Peyer's patch (tissue), 4 donors: ENCODE measurements around the gene OPA1.

Experiments used
- CTCF ChIP-seq, 6 experiments: fragments of 450-650 bp in 4 of 6; fragments of 200-600 bp in 2 of 6; sonication (generic) in 1 of 6; IDR thresholded peaks; one replicate each; pipeline ENCODE4 v1.5.1; 2017 to 2019; ENCODE audit warnings: antibody characterized with exemption in 6 of 6, mild to moderate bottlenecking in 3 of 6, moderate library complexity in 1 of 6
- POLR2A ChIP-seq, 2 donors: fragments of 450-650 bp; IDR thresholded peaks; one replicate each; pipeline ENCODE4 v1.5.1; 2017; ENCODE audit warnings: antibody characterized with exemption in 2 of 2, mild to moderate bottlenecking in 2 of 2, moderate library complexity in 2 of 2

- TF ChIP-seq POLR2A (IDR thresholded peaks at IDR 0.05) = no peak
- TF ChIP-seq CTCF (IDR thresholded peaks at IDR 0.05) = no peak
Observed at GRCh38 chr3:193656878-193657282, 63.9 kb downstream of the OPA1 start.
